Endothelial cell (in vitro differentiated cells): ENCODE results near the gene OR6S1. TPM values are rescaled to one million over a fixed set of nuclear protein-coding genes. Genes with fewer than 3 reads are reported as not detected.

Experiments used
- DNase-seq: peaks from one replicate; pipeline ENCODE4 v3.0.0; 2021; ENCODE audit warnings: low spot score
- H3K27ac Mint-ChIP-seq: one replicate; pipeline ENCODE4 v1.8.0; 2021; ENCODE audit warnings: mixed read lengths, inconsistent platforms; ENCODE audit not compliant: unreplicated experiment
- H3K27me3 Mint-ChIP-seq: one replicate; pipeline ENCODE4 v1.8.0; 2021; ENCODE audit warnings: mild to moderate bottlenecking, moderate library complexity, mixed read lengths, inconsistent platforms; ENCODE audit not compliant: unreplicated experiment
- H3K36me3 Mint-ChIP-seq: one replicate; pipeline ENCODE4 v1.8.0; 2021; ENCODE audit warnings: mild to moderate bottlenecking, low read depth, mixed read lengths, inconsistent platforms; ENCODE audit not compliant: unreplicated experiment
- H3K4me1 Mint-ChIP-seq: one replicate; pipeline ENCODE4 v1.8.0; 2021; ENCODE audit warnings: mild to moderate bottlenecking, mixed read lengths, inconsistent platforms; ENCODE audit not compliant: unreplicated experiment
- H3K4me3 Mint-ChIP-seq: one replicate; pipeline ENCODE4 v1.8.0; 2021; ENCODE audit warnings: mild to moderate bottlenecking, mixed read lengths, inconsistent platforms; ENCODE audit not compliant: unreplicated experiment
- H3K9me3 Mint-ChIP-seq: one replicate; pipeline ENCODE4 v1.8.0; 2021; ENCODE audit warnings: mixed read lengths, inconsistent platforms; ENCODE audit not compliant: unreplicated experiment
- total RNA-seq: library from RNA; stranded (reverse); fragmentation: NEBNext Ultra II Directional; extraction: Animal tissue kit (Norgen Biotek cat#: 25700); gene quantifications from one replicate; pipeline ENCODE4 v1.2.1, GENCODE V29; 2021; ENCODE audit not compliant: unreplicated experiment
- TF ChIP-seq, protein P1 (sequence below): fragments of 200-600 bp; sonication (generic); IDR thresholded peaks from one replicate; pipeline ENCODE4 v1.5.0; 2021; ENCODE audit warnings: antibody characterized with exemption; ENCODE audit not compliant: unreplicated experiment

Gene OR6S1
- total RNA-seq, 1 donor from 2014 or later, result not detected

GRCh38 chr14:20632831-20633691 is 8.4 kb downstream of the OR6S1 start:
- Mint-ChIP-seq H3K4me1 (peaks cover 28% of the 10 kb centered on the region), H3K9me3 (no peaks in the 10 kb centered on the region), H3K27ac (peak overlapping the region; percentile 80), H3K27me3 (peaks cover 15% of the 10 kb centered on the region), H3K4me3 (peak overlapping the region; percentile 89), H3K36me3 (no peaks in the 10 kb centered on the region)
- TF ChIP-seq, protein P1, sequence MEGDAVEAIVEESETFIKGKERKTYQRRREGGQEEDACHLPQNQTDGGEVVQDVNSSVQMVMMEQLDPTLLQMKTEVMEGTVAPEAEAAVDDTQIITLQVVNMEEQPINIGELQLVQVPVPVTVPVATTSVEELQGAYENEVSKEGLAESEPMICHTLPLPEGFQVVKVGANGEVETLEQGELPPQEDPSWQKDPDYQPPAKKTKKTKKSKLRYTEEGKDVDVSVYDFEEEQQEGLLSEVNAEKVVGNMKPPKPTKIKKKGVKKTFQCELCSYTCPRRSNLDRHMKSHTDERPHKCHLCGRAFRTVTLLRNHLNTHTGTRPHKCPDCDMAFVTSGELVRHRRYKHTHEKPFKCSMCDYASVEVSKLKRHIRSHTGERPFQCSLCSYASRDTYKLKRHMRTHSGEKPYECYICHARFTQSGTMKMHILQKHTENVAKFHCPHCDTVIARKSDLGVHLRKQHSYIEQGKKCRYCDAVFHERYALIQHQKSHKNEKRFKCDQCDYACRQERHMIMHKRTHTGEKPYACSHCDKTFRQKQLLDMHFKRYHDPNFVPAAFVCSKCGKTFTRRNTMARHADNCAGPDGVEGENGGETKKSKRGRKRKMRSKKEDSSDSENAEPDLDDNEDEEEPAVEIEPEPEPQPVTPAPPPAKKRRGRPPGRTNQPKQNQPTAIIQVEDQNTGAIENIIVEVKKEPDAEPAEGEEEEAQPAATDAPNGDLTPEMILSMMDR, result no peak
- DNase-seq, result peak; percentile 62

- H3K27me3 Mint-ChIP-seq, result peaks cover 16% of the 10 kb centered on the region
- peak overlapping the region; percentile 80 for H3K27ac Mint-ChIP-seq
- H3K36me3 Mint-ChIP-seq, result no peaks in the 10 kb centered on the region
- TF ChIP-seq, protein P1, result no peak
- no peak for DNase-seq
- H3K4me1 Mint-ChIP-seq, result peaks cover 35% of the 10 kb centered on the region
- H3K9me3 Mint-ChIP-seq, result no peaks in the 10 kb centered on the region
- peak overlapping the region; percentile 89 for H3K4me3 Mint-ChIP-seq
These were observed 9.1 kb downstream of the OR6S1 start for GRCh38 chr14:20632448-20632830.

GRCh38 chr14:20631880-20632389 is 9.6 kb downstream of the OR6S1 start:
- peaks cover 16% of the 10 kb centered on the region for H3K27me3 Mint-ChIP-seq
- TF ChIP-seq, protein P1, result no peak
- peak; percentile 59 for DNase-seq
- H3K36me3 Mint-ChIP-seq, result no peaks in the 10 kb centered on the region
- peaks cover 38% of the 10 kb centered on the region for H3K4me1 Mint-ChIP-seq
- H3K4me3 Mint-ChIP-seq, result peak overlapping the region; percentile 89
- H3K9me3 Mint-ChIP-seq, result no peaks in the 10 kb centered on the region
- no peak overlapping the region for H3K27ac Mint-ChIP-seq

- Mint-ChIP-seq H3K9me3 (no peaks in the 10 kb centered on the region), H3K4me1 (peaks cover 42% of the 10 kb centered on the region), H3K27me3 (peaks cover 16% of the 10 kb centered on the region), H3K4me3 (peak overlapping the region; percentile 89), H3K36me3 (no peaks in the 10 kb centered on the region), H3K27ac (peak overlapping the region; percentile 49)
- TF ChIP-seq, protein P1, result no peak
- DNase-seq, result peak; percentile 66
These were observed 10.2 kb downstream of the OR6S1 start for GRCh38 chr14:20631023-20631879.
